Peyer's patch (tissue), 4 donors: ENCODE measurements around the gene ERC1.

ENCODE experiments used
- POLR2A ChIP-seq, 2 donors: fragments of 450-650 bp; IDR thresholded peaks; one replicate each; pipeline ENCODE4 v1.5.1; 2017; ENCODE audit warnings: antibody characterized with exemption in 2 of 2, mild to moderate bottlenecking in 2 of 2, moderate library complexity in 2 of 2
- TF ChIP-seq, protein P1 (sequence below), 6 experiments: fragments of 450-650 bp in 4 of 6; fragments of 200-600 bp in 2 of 6; sonication (generic) in 1 of 6; IDR thresholded peaks; one replicate each; pipeline ENCODE4 v1.5.1; 2017 to 2019; ENCODE audit warnings: antibody characterized with exemption in 6 of 6, mild to moderate bottlenecking in 3 of 6, moderate library complexity in 1 of 6

DNA sequence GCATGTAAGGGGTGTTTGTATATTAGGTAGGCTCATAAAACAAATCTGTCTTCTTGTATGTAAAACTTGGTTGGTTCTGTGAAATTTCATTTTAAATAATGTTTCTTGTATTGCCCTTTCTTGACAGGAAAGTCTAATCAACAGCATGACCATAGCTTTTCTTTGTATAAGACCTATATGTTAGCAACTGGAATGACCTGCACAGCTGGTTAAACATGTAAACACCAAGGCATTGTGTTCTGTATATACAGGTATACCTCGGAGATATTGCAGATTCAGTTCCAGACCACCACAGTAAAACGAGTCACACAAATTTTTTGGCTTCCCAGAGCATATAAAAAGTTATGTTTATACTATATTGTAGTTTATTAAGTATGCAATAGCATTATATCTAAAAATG is 183.6 kb downstream of the ERC1 start:
- TF ChIP-seq, protein P1, sequence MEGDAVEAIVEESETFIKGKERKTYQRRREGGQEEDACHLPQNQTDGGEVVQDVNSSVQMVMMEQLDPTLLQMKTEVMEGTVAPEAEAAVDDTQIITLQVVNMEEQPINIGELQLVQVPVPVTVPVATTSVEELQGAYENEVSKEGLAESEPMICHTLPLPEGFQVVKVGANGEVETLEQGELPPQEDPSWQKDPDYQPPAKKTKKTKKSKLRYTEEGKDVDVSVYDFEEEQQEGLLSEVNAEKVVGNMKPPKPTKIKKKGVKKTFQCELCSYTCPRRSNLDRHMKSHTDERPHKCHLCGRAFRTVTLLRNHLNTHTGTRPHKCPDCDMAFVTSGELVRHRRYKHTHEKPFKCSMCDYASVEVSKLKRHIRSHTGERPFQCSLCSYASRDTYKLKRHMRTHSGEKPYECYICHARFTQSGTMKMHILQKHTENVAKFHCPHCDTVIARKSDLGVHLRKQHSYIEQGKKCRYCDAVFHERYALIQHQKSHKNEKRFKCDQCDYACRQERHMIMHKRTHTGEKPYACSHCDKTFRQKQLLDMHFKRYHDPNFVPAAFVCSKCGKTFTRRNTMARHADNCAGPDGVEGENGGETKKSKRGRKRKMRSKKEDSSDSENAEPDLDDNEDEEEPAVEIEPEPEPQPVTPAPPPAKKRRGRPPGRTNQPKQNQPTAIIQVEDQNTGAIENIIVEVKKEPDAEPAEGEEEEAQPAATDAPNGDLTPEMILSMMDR (IDR thresholded peaks at IDR 0.05) = no peak
- no peak for TF ChIP-seq POLR2A (IDR thresholded peaks at IDR 0.05)
